PFSK-1 (cell line): ENCODE data around the gene ANKRD33B.

Experiments used
- FOXP2 ChIP-seq: optimal IDR thresholded peaks from 2 replicates; pipeline ENCODE3; 2011; ENCODE audit warnings: borderline replicate concordance, control low read depth, inconsistent platforms; ENCODE audit not compliant: insufficient read depth; ENCODE audit errors: extremely low read length, extremely low read depth
- POLR2AphosphoS5 ChIP-seq: IDR thresholded peaks from 2 replicates; pipeline ENCODE4 v1.6.1; 2012; ENCODE audit warnings: low read depth, mild to moderate bottlenecking, control low read depth, low read length, moderate library complexity
- REST ChIP-seq, 2 experiments: IDR thresholded peaks; 2 replicates each; pipeline versions ENCODE4 v1.6.1 to v1.8.0; 2011 to 2012; ENCODE audit warnings: low read depth in 2 of 2, low read length in 2 of 2, control low read depth in 1 of 2, inconsistent platforms in 1 of 2, mild to moderate bottlenecking in 1 of 2, moderate library complexity in 1 of 2; ENCODE audit not compliant: insufficient read depth in 1 of 2
- SIN3A ChIP-seq: IDR thresholded peaks from 2 replicates; pipeline ENCODE4 v1.6.1; 2012; ENCODE audit warnings: mild to moderate bottlenecking, low read length, moderate library complexity, borderline replicate concordance; ENCODE audit not compliant: insufficient read depth
- TAF1 ChIP-seq: IDR thresholded peaks from 2 replicates; pipeline ENCODE4 v1.6.1; 2012; ENCODE audit warnings: low read length, control low read depth, borderline replicate concordance; ENCODE audit not compliant: insufficient read depth

ANKRD33B gene

DNA sequence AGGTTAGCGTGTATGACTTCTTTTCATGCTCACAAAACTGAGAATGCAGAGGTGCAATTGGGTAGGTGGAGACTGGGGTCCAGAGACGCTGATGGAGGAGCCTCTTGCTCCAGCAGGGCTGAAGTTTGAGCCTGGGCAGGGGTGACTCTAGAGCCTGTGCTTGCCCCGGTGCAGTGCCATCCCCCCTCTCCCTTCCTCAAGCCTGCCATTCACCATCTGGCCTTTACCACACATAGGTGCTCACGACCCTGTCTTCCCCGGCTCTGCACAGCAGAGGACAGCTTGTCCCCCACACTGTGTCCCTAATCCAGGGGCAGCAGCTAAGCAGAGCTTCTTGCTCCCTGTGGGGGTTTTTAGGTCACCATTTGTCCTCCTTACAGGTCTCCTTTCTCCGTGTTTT, 110.7 kb downstream of the ANKRD33B start:
- TF ChIP-seq TAF1, result no peak
- no peak for TF ChIP-seq REST (IDR thresholded peaks at IDR 0.05; ENCODE audit: insufficient read depth in 1 of 2, low read depth in 2 of 2, low read length in 2 of 2)
- no peak for TF ChIP-seq SIN3A
- TF ChIP-seq FOXP2, result no peak
- TF ChIP-seq POLR2AphosphoS5, result no peak

GRCh38 chr5:10675177-10675700, 111.4 kb downstream of the ANKRD33B start:
- no peak for TF ChIP-seq POLR2AphosphoS5
- no peak for TF ChIP-seq SIN3A
- TF ChIP-seq FOXP2, result no peak
- TF ChIP-seq REST (IDR thresholded peaks at IDR 0.05; ENCODE audit: insufficient read depth in 1 of 2, low read depth in 2 of 2, low read length in 2 of 2), result no peak
- TF ChIP-seq TAF1, result no peak

GRCh38 chr5:10676224-10676623, 112.4 kb downstream of the ANKRD33B start:
- TF ChIP-seq POLR2AphosphoS5 (no peak), REST (IDR thresholded peaks at IDR 0.05; ENCODE audit: insufficient read depth in 1 of 2, low read depth in 2 of 2, low read length in 2 of 2) (no peak), TAF1 (no peak), FOXP2 (no peak), SIN3A (no peak)

DNA sequence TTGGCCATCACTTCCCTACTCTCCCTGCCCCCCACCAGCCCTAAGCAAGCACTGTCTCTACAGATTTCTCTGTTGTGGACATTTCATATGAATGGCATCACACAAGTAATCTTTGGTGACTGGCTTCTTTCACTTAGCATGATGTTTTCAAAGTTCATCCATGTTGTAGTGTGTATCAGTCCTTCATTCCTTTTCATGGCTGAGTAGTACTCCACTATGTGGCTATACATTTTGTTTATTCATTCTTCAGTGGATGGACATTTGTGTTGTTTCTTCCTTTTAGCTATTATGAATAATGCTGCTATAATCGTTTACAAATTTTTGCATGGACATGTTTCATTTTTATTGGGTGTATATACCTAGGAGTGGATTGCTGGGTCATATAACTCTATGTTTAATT, 113.1 kb downstream of the ANKRD33B start:
- TF ChIP-seq REST (IDR thresholded peaks at IDR 0.05; ENCODE audit: insufficient read depth in 1 of 2, low read depth in 2 of 2, low read length in 2 of 2), result no peak
- TF ChIP-seq FOXP2, result no peak
- TF ChIP-seq POLR2AphosphoS5, result no peak
- TF ChIP-seq TAF1, result no peak
- no peak for TF ChIP-seq SIN3A

DNA sequence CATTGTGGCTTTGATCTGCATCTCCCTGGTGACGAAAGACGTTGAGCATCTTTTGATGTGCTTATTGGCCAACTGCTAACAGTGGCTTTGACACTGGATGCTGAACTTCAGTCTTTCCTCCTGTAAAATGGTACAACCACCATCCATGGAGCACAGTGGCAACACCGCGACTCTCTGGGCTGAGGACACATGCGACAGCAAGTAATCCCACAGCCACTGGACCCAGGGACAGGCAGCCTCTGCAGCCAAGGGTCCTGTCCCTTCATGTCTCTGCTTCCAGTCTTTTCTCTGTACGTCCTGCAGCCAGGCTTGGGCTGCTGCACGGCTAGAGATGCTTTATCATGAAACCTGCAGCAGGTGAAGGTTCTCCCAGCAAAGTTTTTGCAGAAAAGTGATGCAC, 113.7 kb downstream of the ANKRD33B start:
- no peak for TF ChIP-seq FOXP2
- no peak for TF ChIP-seq SIN3A
- no peak for TF ChIP-seq REST (IDR thresholded peaks at IDR 0.05; ENCODE audit: insufficient read depth in 1 of 2, low read depth in 2 of 2, low read length in 2 of 2)
- no peak for TF ChIP-seq TAF1
- no peak for TF ChIP-seq POLR2AphosphoS5
